HEK293T (cell line): ENCODE results near the gene JMJD1C.

Experiments used
- CTCF ChIA-PET: fragments of 350-600 bp; formaldehyde crosslinking; extraction: SDS; loops from one replicate; lab custom pipeline; 2021; ENCODE audit warnings: antibody characterized with exemption, inconsistent platforms; lab: Yijun Ruan, JAX
- POLR2A ChIA-PET: fragments of 350-600 bp; formaldehyde crosslinking; extraction: SDS; loops from one replicate; lab custom pipeline; 2020; ENCODE audit warnings: antibody characterized with exemption, inconsistent platforms; lab: Yijun Ruan, JAX
- DNase-seq: peaks from one replicate; pipeline ENCODE4 v3.0.0; 2012; ENCODE audit warnings: mixed read lengths; ENCODE audit errors: extremely low spot score
- ARNT ChIP-seq: fragments of 450-650 bp; IDR thresholded peaks from 2 replicates; pipeline ENCODE4 v1.6.1; 2017; ENCODE audit warnings: mild to moderate bottlenecking
- BHLHE40 ChIP-seq: fragments of 450-650 bp; IDR thresholded peaks from 2 replicates; pipeline ENCODE4 v1.6.1; 2016; ENCODE audit warnings: mild to moderate bottlenecking, moderate library complexity, borderline replicate concordance
- CTBP1 ChIP-seq: fragments of 450-650 bp; IDR thresholded peaks from 2 replicates; pipeline ENCODE4 v1.6.1; 2016; ENCODE audit warnings: borderline replicate concordance
- ELF4 ChIP-seq: fragments of 450-650 bp; IDR thresholded peaks from 2 replicates; pipeline ENCODE4 v1.6.1; 2017; ENCODE audit warnings: antibody characterized with exemption
- FOXA1 ChIP-seq: fragments of 450-650 bp; IDR thresholded peaks from 2 replicates; pipeline ENCODE4 v1.6.1; 2016; ENCODE audit warnings: mild to moderate bottlenecking
- FOXK2 ChIP-seq: fragments of 450-650 bp; IDR thresholded peaks from 2 replicates; pipeline ENCODE4 v1.6.1; 2016; ENCODE audit warnings: mild to moderate bottlenecking
- FOXM1 ChIP-seq: fragments of 450-650 bp; IDR thresholded peaks from 2 replicates; pipeline ENCODE4 v1.6.1; 2017; ENCODE audit warnings: mild to moderate bottlenecking, borderline replicate concordance
- HDGF ChIP-seq: fragments of 450-650 bp; IDR thresholded peaks from 2 replicates; pipeline ENCODE4 v1.6.1; 2017; ENCODE audit warnings: antibody characterized with exemption, borderline replicate concordance
- L3MBTL2 ChIP-seq: fragments of 450-650 bp; conservative IDR thresholded peaks from 2 replicates; pipeline ENCODE4 v1.6.1; 2016; ENCODE audit warnings: mild to moderate bottlenecking
- LEF1 ChIP-seq: fragments of 450-650 bp; IDR thresholded peaks from 2 replicates; pipeline ENCODE4 v1.6.1; 2017; ENCODE audit warnings: mild to moderate bottlenecking, borderline replicate concordance
- NFRKB ChIP-seq: fragments of 450-650 bp; IDR thresholded peaks from 2 replicates; pipeline ENCODE4 v1.6.1; 2016; ENCODE audit warnings: mild to moderate bottlenecking, moderate library complexity
- PKNOX1 ChIP-seq: fragments of 450-650 bp; IDR thresholded peaks from 2 replicates; pipeline ENCODE4 v1.6.1; 2016
- SP1 ChIP-seq: fragments of 450-650 bp; IDR thresholded peaks from 2 replicates; pipeline ENCODE4 v1.6.1; 2017
- SUZ12 ChIP-seq: fragments of 450-650 bp; IDR thresholded peaks from 2 replicates; pipeline ENCODE4 v1.6.1; 2016; ENCODE audit warnings: mild to moderate bottlenecking
- TARDBP ChIP-seq: fragments of 450-650 bp; IDR thresholded peaks from 2 replicates; pipeline ENCODE4 v1.6.1; 2016
- ZNF384 ChIP-seq: fragments of 450-650 bp; IDR thresholded peaks from 2 replicates; pipeline ENCODE4 v1.6.1; 2016

Gene JMJD1C

DNA sequence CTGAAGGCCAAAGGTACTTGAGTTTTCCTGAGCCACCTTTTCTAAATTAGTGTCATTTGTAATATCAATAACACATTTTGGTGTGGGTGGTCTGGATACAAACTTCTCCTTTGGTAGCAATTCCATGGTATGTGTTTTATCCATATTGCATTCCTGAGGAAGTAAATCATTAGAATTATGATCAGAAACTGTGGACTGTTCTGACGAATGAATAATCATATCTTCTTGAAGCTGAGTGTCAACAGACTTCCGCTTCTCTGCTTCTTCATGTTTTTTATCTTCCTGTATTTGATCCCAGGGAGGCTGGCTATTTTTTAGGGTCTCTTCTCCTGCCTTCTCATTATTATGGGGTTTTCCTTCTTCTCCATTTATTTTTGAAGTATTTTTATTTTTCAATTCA, 251.2 kb downstream of the JMJD1C start:
- CTCF ChIA-PET, result no interaction called here
- POLR2A ChIA-PET, result no interaction called here
- no peak for DNase-seq
- TF ChIP-seq HDGF, result no peak
- no peak for TF ChIP-seq FOXM1

- TF ChIP-seq ZNF384 (no peak), CTBP1 (no peak), PKNOX1 (no peak), L3MBTL2 (no peak), FOXK2 (no peak), BHLHE40 (no peak), NFRKB (no peak), ELF4 (no peak), FOXM1 (no peak), SP1 (no peak), SUZ12 (no peak), TARDBP (no peak), LEF1 (no peak)
- ChIA-PET CTCF (no interaction called here), POLR2A (no interaction called here)
- DNase-seq, result no peak
Observed at GRCh38 chr10:63213489-63213888, 252.3 kb downstream of the JMJD1C start.

GRCh38 chr10:63210611-63211196, 255.1 kb downstream of the JMJD1C start:
- POLR2A ChIA-PET, result no interaction called here
- CTCF ChIA-PET, result no interaction called here
- TF ChIP-seq ARNT (no peak), NFRKB (no peak), PKNOX1 (no peak), ZNF384 (no peak), SP1 (no peak), SUZ12 (no peak), BHLHE40 (no peak), L3MBTL2 (no peak), FOXK2 (no peak), LEF1 (no peak), CTBP1 (no peak), ELF4 (no peak), HDGF (no peak), FOXA1 (no peak)
- no peak for DNase-seq

GRCh38 chr10:63209705-63210104, 256.1 kb downstream of the JMJD1C start:
- ChIA-PET CTCF (no interaction called here), POLR2A (no interaction called here)
- no peak for TF ChIP-seq ZNF384
- TF ChIP-seq BHLHE40, result no peak
- no peak for TF ChIP-seq ELF4
- TF ChIP-seq SP1, result no peak
- no peak for TF ChIP-seq NFRKB
- no peak for TF ChIP-seq SUZ12
- TF ChIP-seq PKNOX1, result no peak
- TF ChIP-seq FOXK2, result no peak
- TF ChIP-seq HDGF, result no peak
- no peak for TF ChIP-seq TARDBP
- no peak for TF ChIP-seq L3MBTL2
- TF ChIP-seq CTBP1, result no peak
- DNase-seq, result no peak

DNA sequence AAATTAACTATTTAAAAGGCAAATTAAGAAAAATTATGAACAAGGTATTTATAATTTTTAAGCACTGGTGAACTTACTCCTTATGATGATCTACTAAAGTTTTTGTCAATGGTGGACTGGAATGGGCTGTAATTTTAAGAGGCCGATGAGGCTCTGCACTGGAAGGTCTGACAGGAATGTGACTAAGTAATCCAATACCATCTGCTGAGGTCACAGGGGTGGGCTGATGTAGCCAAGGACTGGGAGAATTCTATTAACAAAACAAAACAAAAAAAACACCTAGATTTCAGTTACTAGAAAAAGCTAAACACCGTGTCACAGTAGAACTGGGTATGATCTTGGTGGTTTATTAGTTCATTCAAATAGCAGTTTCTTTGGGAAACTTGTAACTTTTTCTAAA, 256.8 kb downstream of the JMJD1C start:
- TF ChIP-seq FOXK2 (no peak), SUZ12 (no peak), SP1 (no peak), L3MBTL2 (no peak), ARNT (no peak), FOXM1 (no peak), BHLHE40 (no peak), ELF4 (no peak), ZNF384 (no peak)
- CTCF ChIA-PET, result no interaction called here
- DNase-seq, result peak; percentile 10
- POLR2A ChIA-PET, result no interaction called here

- TF ChIP-seq NFRKB (no peak), SUZ12 (no peak), FOXM1 (no peak), CTBP1 (no peak), BHLHE40 (no peak), L3MBTL2 (no peak), LEF1 (no peak), ARNT (no peak), FOXK2 (no peak), TARDBP (no peak), ZNF384 (no peak), PKNOX1 (no peak), HDGF (no peak), ELF4 (no peak), SP1 (no peak)
- no peak for DNase-seq
- ChIA-PET POLR2A (no interaction called here), CTCF (interaction anchor here (1.2 kb wide), 1 partner anchor 464 kb away, joined by 3 read pairs; no protein-coding TSS in a partner anchor)
Observed at GRCh38 chr10:63206997-63207811, 258.6 kb downstream of the JMJD1C start.
